UCSD-AML1 (cell line): ENCODE data around the gene TPRA1.
"Not testable (repeated sequence)": the region's sequence is repeated elsewhere in the genome, so short reads cannot be mapped to it uniquely, and the experiment has no call there.

Experiments used
- DNase-seq: peaks from one replicate; lab custom pipeline; 2025; ENCODE audit not compliant: unreplicated experiment; lab: John Stamatoyannopoulos, UW

TPRA1 gene

DNA sequence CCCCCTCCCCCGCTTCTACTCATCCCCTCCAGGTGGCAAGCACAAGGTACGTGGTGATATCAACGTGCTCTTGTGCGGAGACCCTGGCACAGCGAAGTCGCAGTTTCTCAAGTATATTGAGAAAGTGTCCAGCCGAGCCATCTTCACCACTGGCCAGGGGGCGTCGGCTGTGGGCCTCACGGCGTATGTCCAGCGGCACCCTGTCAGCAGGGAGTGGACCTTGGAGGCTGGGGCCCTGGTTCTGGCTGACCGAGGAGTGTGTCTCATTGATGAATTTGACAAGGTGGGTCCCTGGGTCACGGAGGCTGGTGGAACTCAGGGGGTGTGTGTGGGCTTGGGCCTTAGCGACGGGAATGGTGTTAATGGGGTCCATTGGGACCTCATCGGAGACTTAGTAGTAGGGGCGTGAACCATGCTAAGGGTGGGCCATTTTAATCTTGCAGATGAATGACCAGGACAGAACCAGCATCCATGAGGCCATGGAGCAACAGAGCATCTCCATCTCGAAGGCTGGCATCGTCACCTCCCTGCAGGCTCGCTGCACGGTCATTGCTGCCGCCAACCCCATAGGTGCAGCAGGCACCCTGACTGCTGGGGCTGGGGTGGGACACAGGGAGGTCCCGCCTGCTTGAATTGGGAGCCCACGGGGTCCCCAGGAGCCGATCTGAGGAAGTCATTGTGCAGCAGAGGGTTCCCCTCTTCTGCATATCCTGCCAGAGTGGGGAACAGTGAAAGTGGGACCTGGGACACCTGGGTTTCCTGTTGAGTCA, 26.5 kb upstream of the TPRA1 start:
- DNase-seq, result no peak

GRCh38 chr3:127615631-127616305, 25.2 kb upstream of the TPRA1 start:
- no peak for DNase-seq

- DNase-seq, result no peak
These were observed 24.5 kb upstream of the TPRA1 start for GRCh38 chr3:127614928-127615589.

GRCh38 chr3:127613406-127613805, 22.9 kb upstream of the TPRA1 start:
- DNase-seq, result no peak

- no peak for DNase-seq
These were observed 22.4 kb upstream of the TPRA1 start for GRCh38 chr3:127612966-127613365.

DNA sequence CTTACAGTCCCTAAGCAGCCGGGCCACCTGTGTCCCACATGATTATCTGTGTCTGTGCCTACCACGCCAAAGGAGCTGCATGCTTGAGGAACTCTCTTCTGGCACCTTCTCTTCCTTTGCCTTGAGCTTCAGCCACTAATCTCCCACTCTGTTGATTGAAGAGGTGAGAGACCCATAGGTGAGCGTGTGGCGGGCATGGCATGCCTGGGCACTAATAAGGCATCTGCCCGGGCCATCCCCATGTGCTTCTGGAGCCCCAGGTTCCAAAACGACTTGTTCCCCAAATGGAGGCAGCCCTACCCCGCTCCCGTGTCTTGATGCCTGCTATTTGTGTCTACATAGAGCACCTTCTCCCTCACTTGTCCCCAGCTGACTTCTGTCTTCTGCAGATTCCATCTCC, 20.7 kb upstream of the TPRA1 start:
- no peak for DNase-seq

DNA sequence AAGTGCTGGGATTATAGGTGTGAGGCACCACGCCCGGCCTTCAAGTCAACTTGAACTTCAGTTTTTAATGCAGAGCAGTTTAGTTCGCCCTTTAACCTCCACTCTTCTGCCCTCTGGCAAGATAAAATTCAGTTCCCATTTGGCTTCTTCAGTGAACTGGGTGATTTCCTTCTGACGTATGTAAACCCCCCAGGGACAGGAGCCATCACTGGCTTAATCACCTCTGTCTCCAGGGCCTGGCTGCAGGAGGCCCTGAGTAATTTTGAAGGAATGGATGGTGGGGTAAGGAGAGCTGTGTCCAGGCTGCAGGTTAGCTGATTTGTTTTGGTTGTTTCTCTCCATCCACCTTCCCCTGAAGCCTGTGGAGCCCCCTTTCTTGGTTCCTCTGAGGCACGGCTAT, 19.6 kb upstream of the TPRA1 start:
- DNase-seq, result no peak

GRCh38 chr3:127608362-127608718, 17.8 kb upstream of the TPRA1 start:
- no peak for DNase-seq

DNA sequence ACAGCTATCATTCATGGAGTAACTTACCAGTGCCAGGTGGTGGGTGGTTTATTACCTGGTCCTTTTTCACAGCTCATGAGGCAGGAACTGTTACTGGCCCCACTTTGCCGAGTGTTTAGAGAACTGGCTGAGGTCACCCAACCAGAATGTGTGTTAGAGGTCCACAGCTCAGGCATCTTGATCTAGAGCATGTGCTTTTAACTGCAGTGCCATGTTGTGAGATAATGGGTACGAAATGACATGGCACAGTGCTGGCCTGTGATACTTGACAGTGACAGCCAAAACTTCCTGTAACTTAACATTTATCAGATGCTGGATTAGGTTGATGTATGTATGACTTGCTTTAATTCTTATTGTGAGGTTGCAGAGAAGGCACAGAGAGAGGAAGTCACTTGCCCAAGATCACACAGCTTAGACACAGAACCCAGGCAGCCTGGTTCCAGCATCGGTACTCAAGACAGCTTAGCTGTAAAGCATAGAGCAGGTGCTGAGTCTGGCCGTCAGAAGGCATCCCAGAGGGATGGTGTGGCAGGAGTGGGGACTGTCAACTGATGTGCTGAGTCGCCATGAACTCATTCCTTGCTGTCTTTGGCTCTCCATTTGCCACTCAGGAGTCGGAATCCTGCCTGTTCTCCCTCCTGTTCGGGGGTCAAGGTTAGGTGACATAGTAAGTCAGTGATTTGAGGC, 17.3 kb upstream of the TPRA1 start:
- no peak for DNase-seq

DNA sequence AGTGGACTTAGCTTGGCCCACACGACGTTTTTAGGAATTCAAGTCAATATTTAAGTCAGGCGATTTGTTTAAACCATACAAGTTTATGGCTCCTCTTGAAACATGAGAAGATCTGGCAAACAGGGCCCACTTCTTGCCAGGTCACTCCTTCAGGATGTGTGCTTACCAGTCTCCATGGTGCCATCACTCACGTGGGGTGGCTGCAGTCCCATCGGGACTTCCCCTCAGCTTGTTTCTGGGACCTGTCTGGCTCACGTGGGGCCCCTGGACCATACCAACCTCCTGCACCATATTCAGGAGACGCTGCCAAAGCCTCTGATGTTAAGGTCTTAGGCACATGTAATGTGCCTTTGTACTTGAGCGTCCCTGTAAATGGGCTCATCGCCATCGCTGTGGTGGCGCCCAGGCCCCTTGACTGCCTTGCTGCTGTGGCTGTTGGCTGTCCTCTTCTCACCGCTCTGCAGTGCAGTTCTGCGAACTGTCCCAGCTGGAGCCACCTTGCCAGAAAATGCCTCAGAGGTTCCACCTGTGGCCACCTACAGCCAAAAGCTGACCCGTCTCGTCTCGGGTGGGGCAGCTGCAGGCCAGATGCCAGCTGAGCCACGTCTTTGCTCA, 16.6 kb upstream of the TPRA1 start:
- DNase-seq, result no peak

GRCh38 chr3:127606086-127606805, 15.7 kb upstream of the TPRA1 start:
- DNase-seq, result no peak

GRCh38 chr3:127605547-127605946, 15.0 kb upstream of the TPRA1 start:
- DNase-seq, result not testable (repeated sequence)

DNA sequence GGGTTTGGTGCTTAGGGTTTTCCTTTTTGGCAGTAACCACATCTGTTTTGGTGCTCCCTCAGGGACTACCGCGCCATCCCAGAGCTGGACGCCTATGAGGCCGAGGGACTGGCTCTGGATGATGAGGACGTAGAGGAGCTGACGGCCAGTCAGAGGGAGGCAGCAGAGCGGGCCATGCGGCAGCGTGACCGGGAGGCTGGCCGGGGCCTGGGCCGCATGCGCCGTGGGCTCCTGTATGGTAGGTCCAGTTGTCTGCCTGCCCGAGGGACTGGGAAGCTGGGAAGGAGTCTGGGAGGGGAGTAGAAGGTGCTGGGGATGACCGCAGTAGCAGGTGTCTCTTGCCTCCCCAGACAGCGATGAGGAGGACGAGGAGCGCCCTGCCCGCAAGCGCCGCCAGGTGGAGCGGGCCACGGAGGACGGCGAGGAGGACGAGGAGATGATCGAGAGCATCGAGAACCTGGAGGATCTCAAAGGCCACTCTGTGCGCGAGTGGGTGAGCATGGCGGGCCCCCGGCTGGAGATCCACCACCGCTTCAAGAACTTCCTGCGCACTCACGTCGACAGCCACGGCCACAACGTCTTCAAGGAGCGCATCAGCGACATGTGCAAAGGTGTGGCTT, 14.1 kb upstream of the TPRA1 start:
- no peak for DNase-seq

DNA sequence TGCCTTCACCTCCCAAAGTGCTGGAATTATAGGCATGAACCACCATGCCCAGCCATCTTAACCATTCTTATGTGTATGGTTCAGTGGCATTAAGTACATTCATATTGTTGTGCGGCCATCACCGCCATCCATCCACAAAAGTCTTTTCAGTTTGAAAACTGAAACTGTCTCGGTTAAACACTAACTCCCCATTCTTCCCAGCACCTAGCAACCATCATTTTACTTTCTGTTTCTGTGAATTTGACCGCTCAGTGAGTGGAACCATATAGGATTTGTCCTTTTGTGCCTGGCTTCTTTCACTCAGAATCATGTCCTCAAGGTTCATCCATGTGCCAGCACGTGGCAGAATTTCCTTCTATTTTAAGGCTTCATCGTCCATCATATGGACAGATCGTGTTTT, 13.5 kb upstream of the TPRA1 start:
- DNase-seq, result no peak

DNA sequence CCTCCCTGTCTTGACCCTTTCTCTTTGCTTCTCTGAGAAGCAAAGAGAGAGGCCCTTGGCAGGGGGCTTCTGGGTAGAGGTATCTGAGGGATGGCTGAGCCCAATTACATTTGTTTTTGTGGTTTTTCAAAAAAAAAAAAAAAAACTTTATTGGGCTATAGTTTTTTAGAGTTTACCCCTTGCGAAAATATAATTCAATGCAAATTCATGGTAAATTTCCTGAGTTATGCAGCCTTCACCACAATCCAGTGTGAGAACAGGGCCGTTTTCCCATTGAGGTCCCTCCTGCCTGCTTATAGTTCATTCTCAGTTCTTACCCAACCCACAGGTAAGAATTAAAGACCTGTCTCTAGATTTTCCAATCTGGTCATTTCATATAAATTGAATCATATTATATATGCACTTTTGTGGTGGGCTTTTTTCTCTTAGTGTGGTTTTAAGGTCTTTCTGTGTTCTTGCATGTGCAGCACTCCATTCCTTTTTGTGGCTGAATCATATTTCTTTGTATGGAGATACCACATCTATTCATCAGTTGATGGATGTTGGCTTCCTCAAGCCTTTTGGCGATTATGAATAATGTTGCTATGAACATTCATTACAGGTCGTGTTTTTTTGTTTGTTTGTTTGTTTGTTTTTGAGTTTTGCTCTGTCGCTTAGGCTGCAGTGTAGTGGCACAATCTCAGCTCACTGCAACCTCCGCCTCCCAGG, 10.4 kb upstream of the TPRA1 start:
- no peak for DNase-seq

DNA sequence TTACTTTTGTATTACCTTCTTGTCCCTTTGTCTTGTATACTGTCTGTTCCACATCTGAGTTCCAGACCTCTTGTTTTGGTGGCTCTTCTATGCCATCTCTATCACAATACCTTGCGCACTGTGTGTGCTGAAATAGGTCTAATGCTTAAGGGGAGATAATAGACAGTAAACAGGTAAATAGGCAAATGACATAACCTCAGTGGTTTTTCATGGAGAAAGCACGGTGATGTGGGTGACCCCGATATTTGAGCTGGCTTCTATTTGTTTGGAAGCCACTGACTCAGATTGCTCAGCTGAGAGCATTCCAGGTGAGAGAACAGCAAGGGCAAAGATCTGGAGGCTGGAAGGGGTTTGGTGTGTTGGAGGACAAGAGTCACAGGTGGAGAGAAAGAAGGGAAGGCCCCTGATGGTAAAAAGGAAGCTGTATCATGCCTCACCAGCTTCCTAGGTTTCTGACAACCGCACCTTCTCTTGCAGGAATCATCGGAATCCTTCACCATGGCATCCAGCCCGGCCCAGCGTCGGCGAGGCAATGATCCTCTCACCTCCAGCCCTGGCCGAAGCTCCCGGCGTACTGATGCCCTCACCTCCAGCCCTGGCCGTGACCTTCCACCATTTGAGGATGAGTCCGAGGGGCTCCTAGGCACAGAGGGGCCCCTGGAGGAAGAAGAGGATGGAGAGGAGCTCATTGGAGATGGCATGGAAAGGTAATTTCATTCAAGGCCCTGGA, 8.5 kb upstream of the TPRA1 start:
- DNase-seq, result no peak

- no peak for DNase-seq
These were observed 6.7 kb upstream of the TPRA1 start for GRCh38 chr3:127597020-127597771.

DNA sequence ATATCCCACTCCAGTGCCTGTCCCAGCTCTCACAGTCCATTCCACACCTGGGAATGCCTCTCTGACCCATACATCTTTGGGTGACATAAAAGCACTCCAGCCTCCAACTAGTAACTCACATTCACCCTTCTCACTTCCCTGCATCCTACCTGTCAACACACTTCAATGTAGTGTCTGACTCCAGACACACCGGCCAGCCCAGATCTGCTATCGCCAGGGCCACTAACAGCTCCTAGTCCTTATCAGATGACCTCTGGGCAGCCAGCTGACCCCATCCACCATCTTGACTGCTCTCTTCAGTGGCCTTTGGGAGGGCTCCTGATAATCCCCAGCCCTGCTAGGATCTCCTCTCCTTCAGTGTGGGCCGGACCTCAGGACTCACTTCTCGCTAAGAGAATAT, 4.8 kb upstream of the TPRA1 start:
- no peak for DNase-seq
